Right lobe of liver (tissue), 6 donors: ENCODE data around the gene METAP2. TPM values are rescaled to one million over a fixed set of nuclear protein-coding genes. Genes with fewer than 3 reads are reported as not detected.

Source experiments
- ATAC-seq, 4 donors: fragments of 200-7000 bp; cut with Tn5 transposase; one replicate each; pipeline ENCODE4 v1.9.1; 2020; ENCODE audit warnings: mild to moderate bottlenecking in 4 of 4, moderate library complexity in 4 of 4
- DNase-seq, 3 donors: peaks; one replicate each; pipeline ENCODE4 v3.0.0-alpha.2; 2020
- H3K27ac ChIP-seq, 3 donors: fragments of 200-600 bp; one replicate each; pipeline ENCODE4 v1.8.0; 2022
- H3K27me3 ChIP-seq, 2 donors: fragments of 200-600 bp; one replicate each; pipeline ENCODE4 v1.8.0; 2022
- H3K36me3 ChIP-seq, 4 donors: fragments of 200-600 bp; sonication (generic) in 1 of 4; one replicate each; pipeline versions ENCODE4 v1.5.1 to v1.8.0; 2017 to 2022; ENCODE audit warnings: control low read depth in 1 of 4
- H3K4me1 ChIP-seq, 4 donors: fragments of 200-600 bp; sonication (generic) in 1 of 4; one replicate each; pipeline versions ENCODE4 v1.5.1 to v1.8.0; 2017 to 2022; ENCODE audit warnings: control low read depth in 1 of 4
- H3K4me3 ChIP-seq, 3 donors: fragments of 200-600 bp; one replicate each; pipeline ENCODE4 v1.8.0; 2022
- H3K9me3 ChIP-seq, 4 donors: fragments of 200-600 bp; sonication (generic) in 1 of 4; one replicate each; pipeline versions ENCODE4 v1.5.1 to v1.8.0; 2017 to 2022; ENCODE audit warnings: control low read depth in 1 of 4
- CTCF ChIP-seq, 4 donors: fragments of 200-600 bp in 3 of 4; fragments of 450-650 bp in 1 of 4; IDR thresholded peaks; one replicate each; pipeline versions ENCODE4 v1.5.1 to v1.8.0; 2016 to 2022; ENCODE audit warnings: antibody characterized with exemption in 4 of 4, mild to moderate bottlenecking in 2 of 4
- POLR2A ChIP-seq: fragments of 450-650 bp; IDR thresholded peaks from one replicate; pipeline ENCODE4 v1.6.1; 2017; ENCODE audit warnings: antibody characterized with exemption, mild to moderate bottlenecking
- WGBS: methylation state at CpG from one replicate; pipeline ENCODE4 v1.1.6; 2018; ENCODE audit warnings: low coverage, low lambda C conversion rate; ENCODE audit not compliant: insufficient coverage; ENCODE audit errors: missing lambda C conversion rate; 5-methylcytosine and 5-hydroxymethylcytosine counted together
- intact Hi-C, 2 donors: fragments of 100-400 bp; cut with DNase I; formaldehyde crosslinking; loops; one replicate each; pipeline versions ENCODE4 v1.11.2 to v1.14.1; 2022
- total RNA-seq, 6 experiments: library from RNA; depleted of rRNA in 2 of 6; stranded (reverse); fragments of >200 nt in 2 of 6; fragmentation: NEBNext Ultra II Directional in 3 of 6; extraction: Animal tissue kit (Norgen Biotek cat#: 25700) in 3 of 6; gene quantifications; one replicate each; pipeline versions ENCODE4 v1.1.0 to v1.2.4, GENCODE V29; 2016 to 2023
- donor health status: DM: no; HTN: yes; CAD: no.
- donor health status: DM: no; HTN: no; CAD: no.
- donor health status: DM: no; HTN: no; CAD: no.
- donor health status: DM: no; HTN: yes; CAD: no.
- donor health status: DM: no; HTN: yes; CAD: no.

The METAP2 gene
- total RNA-seq, 6 experiments from 2014 or later = 25.5 to 62.0 (median 34.0) TPM

DNA sequence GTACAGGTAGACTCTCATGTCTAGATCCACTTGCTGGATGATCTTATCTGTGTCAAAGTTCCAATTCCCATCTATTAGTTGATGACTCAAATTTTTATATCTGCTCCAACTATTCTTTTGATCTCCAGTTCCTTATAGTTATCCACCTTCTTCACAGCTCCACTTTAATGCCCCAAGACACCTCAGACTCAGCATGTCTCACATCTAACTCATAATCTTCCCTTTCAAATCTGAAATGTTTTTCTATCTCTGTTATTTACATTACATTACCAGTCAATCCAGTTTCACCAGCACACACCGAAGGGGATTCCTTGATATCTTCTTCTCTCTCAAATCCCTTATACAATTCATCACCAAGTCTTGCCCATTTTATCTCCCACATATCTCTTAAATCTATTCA is 3.7 kb upstream of the METAP2 start:
- DNase-seq (no peak), ATAC-seq (no peak)
- peaks cover 0 to 19% (median 2%) of the 10 kb centered on the region in 4 donors for H3K4me1 ChIP-seq
- TF ChIP-seq CTCF (IDR thresholded peaks at IDR 0.05) (no peak), POLR2A (no peak)
- intact Hi-C loops = no loop called here
- H3K27ac ChIP-seq = no peak overlapping the region
- H3K27me3 ChIP-seq = no peaks in the 10 kb centered on the region
- H3K36me3 ChIP-seq = no peaks in the 10 kb centered on the region
- H3K9me3 ChIP-seq = no peaks in the 10 kb centered on the region
- no peak overlapping the region for H3K4me3 ChIP-seq
- WGBS = 91% methylated on average over 1 of the region's 1 CpG

- peak overlapping the region; percentile 75 to 97 (median 78) for H3K4me3 ChIP-seq
- WGBS = under 1% methylated on average over 23 of the region's 23 CpGs
- no peaks in the 10 kb centered on the region for H3K9me3 ChIP-seq
- H3K36me3 ChIP-seq = peaks cover 0 to 26% (median 8%) of the 10 kb centered on the region in 4 donors
- ATAC-seq (peak; percentile 71 to 79 (median 76)), DNase-seq (peak in 2 of 3 donors; percentile 54 to 61)
- no peak for TF ChIP-seq POLR2A
- no peak for TF ChIP-seq CTCF (IDR thresholded peaks at IDR 0.05)
- H3K27ac ChIP-seq = peak overlapping the region; percentile 85 to 95 (median 93)
- H3K27me3 ChIP-seq = no peaks in the 10 kb centered on the region
- H3K4me1 ChIP-seq = peaks cover 0 to 19% (median 0%) of the 10 kb centered on the region in 4 donors
- intact Hi-C loops = no loop called here
These were observed 595 bp upstream of the METAP2 start for GRCh38 chr12:95473231-95473883.

DNA sequence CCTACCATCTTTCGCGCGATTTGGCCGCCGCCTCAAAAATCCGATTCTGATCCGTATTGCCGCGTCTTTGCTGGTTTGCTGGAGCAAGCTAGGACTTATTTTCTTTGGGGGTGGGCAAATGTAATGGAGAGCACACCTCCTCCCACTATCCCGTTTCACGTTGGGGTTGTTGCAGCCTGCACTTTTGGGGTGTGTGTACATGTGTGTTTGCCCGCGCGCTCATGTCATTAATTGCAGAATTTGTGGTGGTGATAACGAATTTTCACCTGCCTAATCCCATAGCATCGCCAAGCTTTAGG is 657 bp downstream of the METAP2 start:
- DNase-seq = no peak
- 0% methylated on average over 12 of the region's 16 CpGs for WGBS
- Histone ChIP-seq H3K4me1 (peaks cover 0 to 19% (median 0%) of the 10 kb centered on the region in 4 donors), H3K27me3 (no peaks in the 10 kb centered on the region), H3K9me3 (no peaks in the 10 kb centered on the region), H3K36me3 (peaks cover 0 to 29% (median 8%) of the 10 kb centered on the region in 4 donors), H3K27ac (peak overlapping the region; percentile 85 to 95 (median 93)), H3K4me3 (peak overlapping the region; percentile 75 to 97 (median 78))
- peak in 1 of 4 donors; percentile 3 for ATAC-seq
- no peak for TF ChIP-seq POLR2A
- no peak for TF ChIP-seq CTCF (IDR thresholded peaks at IDR 0.05)
- intact Hi-C loops = no loop called here

DNA sequence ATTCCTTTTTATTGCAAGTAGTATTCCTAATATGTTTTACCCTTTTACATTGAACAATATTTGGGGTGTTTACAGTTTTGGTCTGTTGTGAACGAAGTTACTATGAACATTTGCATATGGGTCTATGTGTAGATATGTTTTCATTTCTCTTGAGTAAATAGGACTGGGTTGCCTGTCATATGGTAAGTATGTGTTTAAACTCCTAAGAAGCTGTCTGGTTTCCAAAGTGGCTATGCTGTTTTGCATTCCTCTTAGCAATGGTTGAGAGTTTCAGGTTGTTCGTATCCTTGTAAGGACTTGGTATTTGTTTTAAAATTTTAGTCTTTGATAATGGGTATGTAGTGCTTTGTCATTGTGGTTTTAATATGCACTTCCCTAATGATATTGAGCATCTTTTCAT is 6.3 kb downstream of the METAP2 start:
- WGBS = 83% methylated on average over 2 of the region's 2 CpGs
- DNase-seq (no peak), ATAC-seq (no peak)
- peaks cover 0 to 40% (median 9%) of the 10 kb centered on the region in 4 donors for H3K36me3 ChIP-seq
- TF ChIP-seq POLR2A (no peak), CTCF (IDR thresholded peaks at IDR 0.05) (no peak)
- H3K4me3 ChIP-seq = no peak overlapping the region
- H3K27me3 ChIP-seq = no peaks in the 10 kb centered on the region
- H3K9me3 ChIP-seq = no peaks in the 10 kb centered on the region
- H3K27ac ChIP-seq = no peak overlapping the region
- intact Hi-C loops = no loop called here
- peaks cover 0 to 8% (median 0%) of the 10 kb centered on the region in 4 donors for H3K4me1 ChIP-seq
